NCI-H146 treated with DMSO at 0.1 percent for 48 hours (cell line): ENCODE data around the gene CBX1.
"Not testable (repeated sequence)": the region's sequence is repeated elsewhere in the genome, so short reads cannot be mapped to it uniquely, and the experiment has no call there.

Experiments used
- DNase-seq: peaks from one replicate; lab custom pipeline; 2025; ENCODE audit not compliant: unreplicated experiment; lab: John Stamatoyannopoulos, UW

The CBX1 gene

GRCh38 chr17:48074322-48075081 lies 26.8 kb downstream of the CBX1 start:
- peak; percentile 27 for DNase-seq

DNA sequence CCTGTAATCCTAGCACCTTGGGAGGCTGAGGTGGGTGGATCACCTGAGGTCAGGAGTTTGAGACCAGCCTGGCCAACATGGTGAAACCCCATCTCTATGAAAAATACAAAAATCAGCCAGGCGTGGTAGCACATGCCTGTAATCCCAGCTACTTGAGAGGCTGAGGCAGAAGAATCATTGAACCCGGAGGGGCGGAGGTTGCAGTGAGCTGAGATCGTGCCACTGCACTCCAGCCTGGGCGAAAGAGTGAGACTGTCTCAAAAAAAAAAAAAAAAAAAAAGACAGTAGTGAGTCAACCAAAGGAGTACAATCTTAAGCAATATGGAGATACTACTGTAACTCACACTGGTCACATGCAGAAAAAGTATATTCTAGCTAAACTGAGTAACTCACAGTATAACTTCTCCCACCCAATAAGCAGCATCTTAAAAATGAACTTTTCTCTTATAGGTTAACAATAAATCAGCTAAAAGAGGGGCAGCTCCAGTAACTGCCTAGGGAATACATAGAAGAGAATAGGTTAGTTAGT lies 27.6 kb downstream of the CBX1 start:
- not testable (repeated sequence) for DNase-seq

GRCh38 chr17:48072811-48073210 lies 28.5 kb downstream of the CBX1 start:
- not testable (repeated sequence) for DNase-seq

GRCh38 chr17:48071654-48072053 lies 29.6 kb downstream of the CBX1 start:
- no peak for DNase-seq

DNA sequence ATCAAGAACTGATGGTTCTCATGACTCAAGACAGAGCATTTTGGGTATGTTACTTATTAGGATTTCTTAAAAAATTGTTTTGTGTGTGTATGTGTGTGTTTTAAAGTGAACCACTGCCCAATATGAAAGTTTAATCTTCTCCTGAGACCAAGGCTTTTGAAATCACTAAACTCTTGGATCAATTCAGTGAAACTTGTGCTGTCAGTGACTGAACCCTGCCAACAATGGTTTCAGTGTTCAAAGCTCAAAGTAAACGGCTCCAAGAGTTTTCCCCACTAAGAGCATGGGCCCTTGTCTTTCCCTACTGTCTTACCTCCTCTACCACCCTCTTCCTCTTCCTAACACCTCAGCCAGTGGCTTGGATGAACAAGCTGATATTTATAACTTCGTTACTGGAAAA lies 31.1 kb downstream of the CBX1 start:
- DNase-seq: no peak

DNA sequence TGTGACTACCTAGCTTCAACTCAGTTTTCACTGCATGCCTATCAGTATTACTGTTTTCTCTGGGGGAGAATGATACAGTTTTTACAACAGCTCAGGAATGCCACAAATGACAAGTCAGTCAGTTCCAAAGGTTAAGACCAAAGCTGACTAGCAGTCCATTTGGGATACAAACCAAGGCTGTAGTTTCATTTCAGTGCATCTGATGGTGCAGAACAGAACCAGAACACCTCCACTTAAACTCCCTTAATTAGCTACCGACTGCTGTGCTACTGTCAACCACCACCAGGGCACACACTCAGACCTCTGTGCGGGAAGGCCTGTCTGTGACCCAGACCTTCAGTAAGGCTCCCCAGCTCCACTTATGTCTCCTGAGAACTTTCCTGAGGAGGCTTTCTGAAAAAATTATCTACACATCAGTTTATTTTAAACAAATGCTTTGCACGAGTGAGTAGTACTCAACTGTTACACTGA lies 32.8 kb downstream of the CBX1 start:
- DNase-seq: no peak

- DNase-seq: not testable (repeated sequence)
Observed at GRCh38 chr17:48067808-48068207, 33.5 kb downstream of the CBX1 start.

DNA sequence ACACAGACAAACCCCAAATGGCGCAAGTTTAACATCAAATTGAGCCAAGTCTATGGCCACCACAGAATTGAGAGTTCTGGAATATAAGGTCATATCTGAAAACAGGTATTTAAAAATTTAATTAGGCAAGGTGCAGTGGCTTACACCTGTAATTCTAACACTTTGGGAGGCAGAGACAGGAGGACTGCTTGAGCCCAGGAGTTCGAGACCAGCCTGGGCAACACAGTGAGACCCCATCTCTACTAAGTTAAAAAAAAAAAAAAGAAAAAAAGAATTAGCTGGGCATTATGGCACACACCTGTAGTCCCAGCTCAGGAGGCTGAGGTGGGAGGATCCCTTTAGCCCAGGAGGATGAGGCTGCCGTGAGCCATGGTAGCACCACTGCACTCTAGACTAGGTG lies 34.0 kb downstream of the CBX1 start:
- DNase-seq: no peak

DNA sequence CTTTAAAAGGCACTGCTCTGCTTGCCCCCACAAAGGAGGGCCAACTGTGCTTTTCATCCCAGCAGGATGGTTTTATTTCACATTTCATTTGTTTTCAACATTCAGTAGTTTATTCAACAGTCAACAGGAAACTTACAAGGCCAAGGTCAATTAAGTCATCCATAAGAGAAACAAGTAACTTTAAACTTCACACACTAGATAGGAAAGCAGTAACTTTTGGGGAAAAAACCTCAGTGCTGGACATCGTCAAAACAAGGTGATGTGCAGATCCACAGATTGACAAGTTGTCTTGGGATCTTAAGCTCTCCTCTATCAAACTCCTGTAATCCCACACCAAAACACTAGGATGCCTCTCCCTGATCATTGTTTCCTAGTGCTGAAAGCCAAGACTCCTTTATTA lies 34.6 kb downstream of the CBX1 start:
- no peak for DNase-seq

DNA sequence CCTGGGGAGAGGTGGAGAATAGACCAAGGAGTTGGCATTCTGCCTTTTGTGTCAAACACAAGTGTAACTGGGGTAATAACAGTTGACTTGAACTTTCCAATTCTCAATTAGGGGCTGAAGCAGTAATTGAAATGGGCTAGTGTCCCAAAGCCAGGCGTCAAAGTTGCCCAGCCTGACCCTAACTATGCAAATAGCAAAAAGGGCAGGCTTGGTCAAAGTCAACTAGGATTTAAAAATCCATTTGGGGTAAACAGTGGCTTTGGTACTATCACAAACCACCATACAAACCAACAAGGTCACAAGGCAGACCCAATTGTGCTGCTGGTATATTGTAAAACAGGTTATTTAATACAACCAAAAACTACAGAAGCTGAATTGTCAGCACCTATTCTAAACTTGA lies 35.1 kb downstream of the CBX1 start:
- no peak for DNase-seq

DNA sequence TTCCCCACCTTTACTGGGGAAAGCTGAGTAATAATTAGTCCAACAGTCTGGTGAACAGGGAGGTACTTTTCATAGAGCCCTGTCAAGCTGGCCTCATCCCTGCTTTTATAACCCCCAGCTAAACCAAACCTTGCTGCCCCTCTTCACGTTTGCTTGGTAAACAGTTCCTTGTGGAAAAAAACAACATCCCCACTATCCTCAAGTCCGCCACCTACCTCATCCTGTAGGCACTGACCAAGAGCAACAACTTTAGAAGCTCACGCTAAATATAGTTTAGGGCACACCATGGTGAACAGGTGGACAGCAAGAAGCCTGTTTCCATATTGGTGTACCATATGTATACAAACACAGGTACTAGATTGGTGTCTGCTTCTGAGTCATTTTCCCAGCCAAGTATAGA lies 36.6 kb downstream of the CBX1 start:
- DNase-seq: no peak

DNA sequence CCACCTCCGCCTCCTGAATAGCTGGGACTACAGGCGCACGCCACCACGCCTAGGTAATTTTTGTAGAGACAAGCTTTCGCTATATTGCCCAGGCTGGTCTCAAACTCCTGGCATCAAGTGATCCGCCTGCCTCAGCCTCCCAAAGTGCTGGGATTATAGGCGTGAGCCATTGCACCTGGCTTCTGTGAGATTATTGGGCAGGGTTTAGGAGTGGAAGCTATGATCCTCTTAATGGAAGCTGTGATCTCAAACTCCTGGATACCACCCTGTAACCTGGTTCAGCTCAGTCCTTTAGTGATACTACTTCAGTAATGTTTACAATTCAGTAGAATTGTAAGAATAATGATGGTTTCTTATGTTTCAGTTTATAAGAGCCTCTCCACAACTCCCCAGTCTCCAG lies 39.0 kb downstream of the CBX1 start:
- no peak for DNase-seq

DNA sequence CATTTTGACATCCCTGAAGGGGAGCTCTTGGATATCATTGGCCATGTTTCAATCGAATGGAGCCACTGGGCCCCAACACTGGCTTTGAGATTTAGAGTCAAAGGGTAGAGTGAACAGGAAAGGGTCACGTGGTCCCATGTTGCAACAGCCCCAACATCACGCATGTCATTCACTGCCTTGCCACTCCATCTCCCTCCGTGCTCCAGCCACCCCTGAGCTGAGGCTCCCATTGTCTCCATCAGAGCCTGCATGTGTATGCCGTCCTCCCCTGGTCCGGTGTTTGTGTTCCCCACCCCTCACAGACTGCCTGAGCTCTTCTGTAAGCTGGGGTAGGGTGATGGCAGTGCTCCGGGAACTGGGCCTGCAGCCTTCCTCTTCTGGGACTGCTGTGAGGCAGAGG lies 41.0 kb downstream of the CBX1 start:
- DNase-seq: no peak

DNA sequence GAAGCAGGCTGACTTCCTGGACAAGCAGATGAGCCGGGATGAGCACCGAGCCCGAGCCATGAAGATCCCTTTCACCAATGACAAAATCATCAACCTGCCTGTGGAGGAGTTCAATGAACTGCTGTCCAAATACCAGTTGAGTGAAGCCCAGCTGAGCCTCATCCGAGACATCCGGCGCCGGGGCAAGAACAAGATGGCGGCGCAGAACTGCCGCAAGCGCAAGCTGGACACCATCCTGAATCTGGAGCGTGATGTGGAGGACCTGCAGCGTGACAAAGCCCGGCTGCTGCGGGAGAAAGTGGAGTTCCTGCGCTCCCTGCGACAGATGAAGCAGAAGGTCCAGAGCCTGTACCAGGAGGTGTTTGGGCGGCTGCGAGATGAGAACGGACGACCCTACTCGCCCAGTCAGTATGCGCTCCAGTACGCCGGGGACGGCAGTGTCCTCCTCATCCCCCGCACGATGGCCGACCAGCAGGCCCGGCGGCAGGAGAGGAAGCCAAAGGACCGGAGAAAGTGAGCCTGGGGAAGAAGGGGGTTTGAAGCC lies 42.1 kb downstream of the CBX1 start:
- no peak for DNase-seq

DNA sequence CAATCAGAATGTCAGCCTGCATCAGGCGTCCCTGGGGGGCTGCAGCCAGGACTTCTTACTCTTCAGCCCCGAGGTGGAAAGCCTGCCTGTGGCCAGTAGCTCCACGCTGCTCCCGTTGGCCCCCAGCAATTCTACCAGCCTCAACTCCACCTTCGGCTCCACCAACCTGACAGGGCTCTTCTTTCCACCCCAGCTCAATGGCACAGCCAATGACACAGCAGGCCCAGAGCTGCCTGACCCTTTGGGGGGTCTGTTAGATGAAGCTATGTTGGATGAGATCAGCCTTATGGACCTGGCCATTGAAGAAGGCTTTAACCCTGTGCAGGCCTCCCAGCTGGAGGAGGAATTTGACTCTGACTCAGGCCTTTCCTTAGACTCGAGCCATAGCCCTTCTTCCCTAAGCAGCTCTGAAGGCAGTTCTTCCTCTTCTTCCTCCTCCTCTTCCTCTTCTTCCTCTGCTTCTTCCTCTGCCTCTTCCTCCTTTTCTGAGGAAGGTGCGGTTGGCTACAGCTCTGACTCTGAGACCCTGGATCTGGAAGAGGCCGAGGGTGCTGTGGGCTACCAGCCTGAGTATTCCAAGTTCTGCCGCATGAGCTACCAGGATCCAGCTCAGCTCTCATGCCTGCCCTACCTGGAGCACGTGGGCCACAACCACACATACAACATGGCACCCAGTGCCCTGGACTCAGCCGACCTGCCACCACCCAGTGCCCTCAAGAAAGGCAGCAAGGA lies 42.7 kb downstream of the CBX1 start:
- DNase-seq: no peak

- no peak for DNase-seq
Observed at GRCh38 chr17:48057626-48058025, 43.7 kb downstream of the CBX1 start.

GRCh38 chr17:48056879-48057278 lies 44.4 kb downstream of the CBX1 start:
- no peak for DNase-seq

- DNase-seq: no peak
Observed at GRCh38 chr17:48056246-48056745, 45.0 kb downstream of the CBX1 start.

DNA sequence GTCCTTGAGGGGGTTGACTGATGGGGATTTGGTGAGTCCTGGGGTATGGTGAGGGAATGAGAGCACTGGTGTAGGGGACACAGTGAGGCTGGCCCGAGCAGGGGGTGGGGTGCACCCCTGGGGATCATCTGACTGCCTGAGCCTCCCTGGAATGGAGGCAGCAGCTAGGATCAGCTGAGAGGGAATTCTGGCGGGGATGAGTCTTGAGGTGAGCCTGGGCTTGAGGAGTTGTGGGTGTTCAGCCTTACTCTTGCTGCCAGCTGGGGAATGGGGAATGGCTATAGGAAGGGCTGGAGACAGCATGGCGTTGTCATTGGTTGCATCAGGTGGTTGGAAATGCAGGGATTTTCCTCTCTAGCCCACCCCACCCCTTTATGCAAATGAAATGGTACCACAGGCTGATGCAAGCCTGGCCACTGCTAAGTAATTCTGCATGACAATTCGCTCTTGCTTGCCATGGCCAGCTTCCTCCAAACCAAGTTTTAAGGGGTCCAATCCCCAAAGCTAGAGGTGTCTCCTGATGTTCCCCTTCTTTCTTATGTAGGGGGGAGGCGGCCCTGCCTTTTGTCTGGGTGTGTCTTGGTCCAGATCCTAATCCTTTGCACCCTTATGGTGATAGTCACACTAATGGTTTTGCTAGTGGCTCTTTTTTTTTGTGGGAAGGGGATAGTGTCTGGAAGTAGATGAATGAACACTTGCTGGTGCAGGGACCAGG lies 45.6 kb downstream of the CBX1 start:
- no peak for DNase-seq

DNA sequence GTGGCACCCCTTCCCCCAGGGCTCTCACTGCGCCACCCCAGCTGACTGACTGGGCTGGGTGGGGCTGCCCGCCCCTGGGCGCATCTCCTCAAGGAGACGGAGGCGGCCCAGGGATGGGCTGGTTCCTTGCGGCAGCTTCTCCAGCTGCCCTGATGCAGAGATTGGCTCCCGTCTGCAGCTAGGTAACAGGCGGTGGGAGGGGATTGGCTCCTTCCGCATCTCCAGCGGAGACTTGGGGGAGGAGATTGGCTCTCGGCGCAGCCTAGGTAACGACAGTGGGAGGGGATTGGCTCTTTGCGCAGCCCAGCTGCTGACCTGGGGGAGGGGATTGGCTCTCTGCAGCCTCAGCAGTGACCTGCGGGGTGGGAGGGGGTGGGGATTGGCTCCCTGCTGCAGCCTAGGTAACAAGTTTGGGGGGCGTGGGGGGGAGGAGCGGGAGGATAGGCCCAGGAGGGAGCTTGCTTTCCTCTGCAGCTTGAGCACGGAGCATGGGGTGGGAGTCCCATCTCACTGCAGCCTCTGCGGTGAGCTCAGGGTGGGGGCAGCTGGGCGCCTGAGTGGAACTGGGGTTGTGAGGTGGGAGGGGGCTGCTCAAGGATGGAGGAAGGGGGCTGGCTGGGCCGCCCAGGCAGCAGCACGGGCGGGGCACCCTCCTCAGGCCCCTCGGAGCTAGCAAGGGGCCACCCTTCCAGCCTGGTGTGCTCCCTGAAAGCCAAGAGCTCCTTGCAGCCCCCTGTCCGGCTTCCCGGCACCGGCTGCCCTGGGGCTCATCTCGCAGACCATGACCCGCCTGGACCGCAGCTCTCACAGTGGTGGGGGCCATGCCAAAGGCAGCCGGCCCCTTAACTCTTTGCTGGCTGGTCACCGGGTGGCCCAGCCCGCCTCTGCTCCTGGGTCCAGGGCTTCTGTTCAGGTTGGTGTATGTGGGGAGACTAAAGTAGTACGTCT lies 46.8 kb downstream of the CBX1 start:
- no peak for DNase-seq
